GM13976 (cell line): ENCODE measurements around the gene ATP8B1.
"Not testable (repeated sequence)": the region's sequence is repeated elsewhere in the genome, so short reads cannot be mapped to it uniquely, and the experiment has no call there.

Experiments
- DNase-seq: peaks from one replicate; pipeline ENCODE4 v3.0.0; 2012; ENCODE audit warnings: low spot score
- in situ Hi-C: fragments of 300-500 bp; cut with MboI; formaldehyde crosslinking; loops from one replicate; pipeline ENCODE4 v1.12.0; 2022; ENCODE audit warnings: low sequenced_read_pairs, mixed read lengths, inconsistent platforms; ENCODE audit not compliant: unreplicated experiment
- TF ChIP-seq, protein P1 (sequence below): IDR thresholded peaks from 2 replicates; pipeline ENCODE4 v1.5.1; 2012; ENCODE audit warnings: borderline replicate concordance, mild to moderate bottlenecking; ENCODE audit not compliant: insufficient read depth; ENCODE audit errors: extremely low read depth, missing control alignments, control extremely low read depth

ATP8B1 gene

DNA sequence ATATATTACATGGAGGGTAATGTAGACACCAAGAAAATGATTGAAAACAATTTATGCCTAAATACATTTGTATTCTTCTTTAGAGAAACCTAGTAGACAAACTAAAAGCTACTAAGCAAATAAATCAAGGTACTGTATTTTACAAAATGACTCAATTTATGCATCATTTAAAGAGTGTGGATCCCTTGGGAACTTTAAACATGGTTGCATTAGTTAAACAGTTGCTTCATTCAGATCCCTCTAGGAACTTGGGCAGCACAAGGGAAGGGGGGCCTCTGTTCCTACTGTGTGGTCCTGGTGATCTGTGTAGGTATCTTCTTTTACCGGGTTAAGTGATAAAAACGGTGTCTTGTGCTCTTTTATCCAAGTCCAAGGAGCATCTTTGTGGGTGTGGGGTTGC lies 31.5 kb upstream of the ATP8B1 start:
- in situ Hi-C loops: no loop called here
- TF ChIP-seq, protein P1, sequence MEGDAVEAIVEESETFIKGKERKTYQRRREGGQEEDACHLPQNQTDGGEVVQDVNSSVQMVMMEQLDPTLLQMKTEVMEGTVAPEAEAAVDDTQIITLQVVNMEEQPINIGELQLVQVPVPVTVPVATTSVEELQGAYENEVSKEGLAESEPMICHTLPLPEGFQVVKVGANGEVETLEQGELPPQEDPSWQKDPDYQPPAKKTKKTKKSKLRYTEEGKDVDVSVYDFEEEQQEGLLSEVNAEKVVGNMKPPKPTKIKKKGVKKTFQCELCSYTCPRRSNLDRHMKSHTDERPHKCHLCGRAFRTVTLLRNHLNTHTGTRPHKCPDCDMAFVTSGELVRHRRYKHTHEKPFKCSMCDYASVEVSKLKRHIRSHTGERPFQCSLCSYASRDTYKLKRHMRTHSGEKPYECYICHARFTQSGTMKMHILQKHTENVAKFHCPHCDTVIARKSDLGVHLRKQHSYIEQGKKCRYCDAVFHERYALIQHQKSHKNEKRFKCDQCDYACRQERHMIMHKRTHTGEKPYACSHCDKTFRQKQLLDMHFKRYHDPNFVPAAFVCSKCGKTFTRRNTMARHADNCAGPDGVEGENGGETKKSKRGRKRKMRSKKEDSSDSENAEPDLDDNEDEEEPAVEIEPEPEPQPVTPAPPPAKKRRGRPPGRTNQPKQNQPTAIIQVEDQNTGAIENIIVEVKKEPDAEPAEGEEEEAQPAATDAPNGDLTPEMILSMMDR: no peak
- no peak for DNase-seq

GRCh38 chr18:57833441-57834101 lies 30.5 kb upstream of the ATP8B1 start:
- TF ChIP-seq, protein P1: no peak
- DNase-seq: peak; percentile 46
- in situ Hi-C loops: no loop called here

GRCh38 chr18:57832730-57833129 lies 29.6 kb upstream of the ATP8B1 start:
- DNase-seq: no peak
- in situ Hi-C loops: no loop called here
- TF ChIP-seq, protein P1: no peak

GRCh38 chr18:57831597-57832377 lies 28.7 kb upstream of the ATP8B1 start:
- TF ChIP-seq, protein P1: no peak
- in situ Hi-C loops: no loop called here
- DNase-seq: no peak

- TF ChIP-seq, protein P1: no peak
- no peak for DNase-seq
- in situ Hi-C loops: no loop called here
Measured at GRCh38 chr18:57827646-57828045, 24.5 kb upstream of the ATP8B1 start.

GRCh38 chr18:57826252-57826651 lies 23.1 kb upstream of the ATP8B1 start:
- in situ Hi-C loops: no loop called here

GRCh38 chr18:57820583-57820982 lies 17.5 kb upstream of the ATP8B1 start:
- DNase-seq, in situ Hi-C loops: not testable (repeated sequence)

More at GRCh38 chr18:57826252-57826651, 23.1 kb upstream of the ATP8B1 start:
- TF ChIP-seq, protein P1: no peak
- no peak for DNase-seq
